HEK293T (cell line): ENCODE data around the gene PAF1.

Experiments
- ARNT ChIP-seq: fragments of 450-650 bp; IDR thresholded peaks from 2 replicates; pipeline ENCODE4 v1.6.1; 2017; ENCODE audit warnings: mild to moderate bottlenecking
- BHLHE40 ChIP-seq: fragments of 450-650 bp; IDR thresholded peaks from 2 replicates; pipeline ENCODE4 v1.6.1; 2016; ENCODE audit warnings: mild to moderate bottlenecking, moderate library complexity, borderline replicate concordance
- ELF4 ChIP-seq: fragments of 450-650 bp; IDR thresholded peaks from 2 replicates; pipeline ENCODE4 v1.6.1; 2017; ENCODE audit warnings: antibody characterized with exemption
- FOXA1 ChIP-seq: fragments of 450-650 bp; IDR thresholded peaks from 2 replicates; pipeline ENCODE4 v1.6.1; 2016; ENCODE audit warnings: mild to moderate bottlenecking
- FOXM1 ChIP-seq: fragments of 450-650 bp; IDR thresholded peaks from 2 replicates; pipeline ENCODE4 v1.6.1; 2017; ENCODE audit warnings: mild to moderate bottlenecking, borderline replicate concordance
- HDGF ChIP-seq: fragments of 450-650 bp; IDR thresholded peaks from 2 replicates; pipeline ENCODE4 v1.6.1; 2017; ENCODE audit warnings: antibody characterized with exemption, borderline replicate concordance
- L3MBTL2 ChIP-seq: fragments of 450-650 bp; conservative IDR thresholded peaks from 2 replicates; pipeline ENCODE4 v1.6.1; 2016; ENCODE audit warnings: mild to moderate bottlenecking
- LEF1 ChIP-seq: fragments of 450-650 bp; IDR thresholded peaks from 2 replicates; pipeline ENCODE4 v1.6.1; 2017; ENCODE audit warnings: mild to moderate bottlenecking, borderline replicate concordance
- SP1 ChIP-seq: fragments of 450-650 bp; IDR thresholded peaks from 2 replicates; pipeline ENCODE4 v1.6.1; 2017
- SUZ12 ChIP-seq: fragments of 450-650 bp; IDR thresholded peaks from 2 replicates; pipeline ENCODE4 v1.6.1; 2016; ENCODE audit warnings: mild to moderate bottlenecking
- ZNF384 ChIP-seq: fragments of 450-650 bp; IDR thresholded peaks from 2 replicates; pipeline ENCODE4 v1.6.1; 2016
- TF ChIP-seq, protein P1 (sequence below): fragments of 450-650 bp; IDR thresholded peaks from 2 replicates; pipeline ENCODE4 v1.6.1; 2016

DNA sequence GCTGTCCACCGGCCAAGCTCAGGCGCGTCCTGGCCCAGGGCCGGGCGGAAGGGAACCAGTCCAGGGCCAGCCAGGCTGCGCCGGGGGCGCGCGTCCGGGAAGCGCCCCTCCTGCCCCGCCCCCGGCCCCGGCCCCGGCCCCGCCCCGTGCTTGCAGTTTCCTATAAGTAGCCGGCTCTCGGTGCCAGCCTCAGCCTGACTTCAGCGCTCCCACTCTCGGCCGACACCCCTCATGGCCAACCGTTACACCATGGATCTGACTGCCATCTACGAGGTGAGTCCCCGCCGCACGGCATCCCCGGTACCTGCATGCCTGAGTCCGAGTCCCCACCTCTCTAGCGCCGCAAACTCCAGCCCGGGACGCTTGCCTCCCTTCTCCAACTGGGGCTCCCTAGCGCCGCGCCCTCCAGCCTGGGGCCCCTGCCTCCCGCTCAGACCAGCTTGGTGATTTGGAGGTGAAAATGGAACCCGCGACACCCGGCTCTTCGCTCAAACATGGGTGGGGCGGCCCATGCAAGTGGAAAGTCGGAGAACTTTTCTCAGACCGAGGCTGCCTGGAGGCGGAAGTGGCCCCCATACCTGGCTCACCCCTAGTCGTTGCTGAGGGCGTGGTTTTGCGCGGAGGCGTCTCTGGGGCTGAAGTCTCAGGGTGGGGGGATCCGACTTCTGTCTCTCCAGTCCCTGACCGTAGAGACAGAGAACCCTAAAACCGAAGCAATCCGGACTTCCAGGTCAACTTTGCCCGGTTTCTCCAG lies 15.9 kb upstream of the PAF1 start, which contains the start of gene ZFP36:
- TF ChIP-seq SUZ12: no peak
- no peak for TF ChIP-seq SP1
- TF ChIP-seq L3MBTL2: peak; percentile 32; the same call in 1 of the 2 replicates
- TF ChIP-seq LEF1: no peak
- no peak for TF ChIP-seq FOXA1
- TF ChIP-seq, protein P1, sequence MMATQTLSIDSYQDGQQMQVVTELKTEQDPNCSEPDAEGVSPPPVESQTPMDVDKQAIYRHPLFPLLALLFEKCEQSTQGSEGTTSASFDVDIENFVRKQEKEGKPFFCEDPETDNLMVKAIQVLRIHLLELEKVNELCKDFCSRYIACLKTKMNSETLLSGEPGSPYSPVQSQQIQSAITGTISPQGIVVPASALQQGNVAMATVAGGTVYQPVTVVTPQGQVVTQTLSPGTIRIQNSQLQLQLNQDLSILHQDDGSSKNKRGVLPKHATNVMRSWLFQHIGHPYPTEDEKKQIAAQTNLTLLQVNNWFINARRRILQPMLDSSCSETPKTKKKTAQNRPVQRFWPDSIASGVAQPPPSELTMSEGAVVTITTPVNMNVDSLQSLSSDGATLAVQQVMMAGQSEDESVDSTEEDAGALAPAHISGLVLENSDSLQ: no peak
- no peak for TF ChIP-seq BHLHE40
- no peak for TF ChIP-seq FOXM1
- TF ChIP-seq ELF4: no peak
- no peak for TF ChIP-seq HDGF
- TF ChIP-seq ARNT: no peak
- TF ChIP-seq ZNF384: no peak
